Measurements from ENCODE around the gene SENP3. TPM values are rescaled to one million over a fixed set of nuclear protein-coding genes. Genes with fewer than 3 reads are reported as not detected.

The SENP3 gene
- total and polyA plus RNA-seq, 2 of the 4 experiments (the other 2 are of a cell fraction), result 82.4 to 120 TPM

DNA sequence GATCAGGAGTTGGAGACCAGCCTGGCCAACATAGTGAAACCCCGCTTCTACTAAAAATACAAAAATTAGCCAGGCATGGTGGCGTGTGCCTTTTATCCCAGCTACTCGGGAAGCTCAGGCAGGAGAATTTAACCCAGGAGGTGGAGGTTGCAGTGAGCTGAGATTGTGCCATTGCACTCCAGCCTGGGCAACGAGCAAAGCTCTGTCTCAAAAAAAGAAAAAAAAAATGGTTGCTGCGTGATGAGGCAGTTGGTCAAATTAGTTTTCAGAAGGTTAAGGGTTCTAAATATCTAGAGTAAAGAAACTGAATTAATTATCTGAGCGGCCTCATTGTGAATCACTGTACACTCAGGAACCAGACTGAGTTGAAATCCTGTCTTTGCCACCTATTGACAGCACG, 14.2 kb downstream of the SENP3 start:
- Histone ChIP-seq H2BK120ac (ENCODE audit: low read depth, low read length) (no peak overlapping the region), H3K18ac (ENCODE audit: low read depth, low read length) (no peak overlapping the region), H4K8ac (ENCODE audit: low read depth in 2 of 2, low read length in 2 of 2) (no peak overlapping the region), H2AFZ (replicated peaks; ENCODE audit: low read length, poor library complexity) (no peak overlapping the region), H2BK20ac (ENCODE audit: low read depth, low read length) (no peak overlapping the region), H2BK5ac (ENCODE audit: low read depth, low read length, poor library complexity, severe bottlenecking) (no peak overlapping the region), H3K14ac (replicated peaks; ENCODE audit: low read depth, low read length) (no peak overlapping the region), H2AK5ac (ENCODE audit: low read depth, low read length) (no peak overlapping the region), H3K56ac (ENCODE audit: extremely low read depth, insufficient read depth, low read length) (no peak overlapping the region), H3K36me3 (ENCODE audit: control insufficient read depth, insufficient read depth, low read length) (peaks cover 59% of the 10 kb centered on the region), H3K4ac (ENCODE audit: low read depth, low read length) (no peak overlapping the region), H3K79me1 (ENCODE audit: low read depth in 1 of 2, low read length in 2 of 2) (peaks cover 12 to 74% of the 10 kb centered on the region in 2 experiments), H3K9me3 (ENCODE audit: control insufficient read depth, insufficient read depth, low read length) (no peaks in the 10 kb centered on the region), H3K4me1 (ENCODE audit: control insufficient read depth, insufficient read depth, low read length) (peaks cover 20% of the 10 kb centered on the region), H4K20me1 (ENCODE audit: insufficient read depth, low read length) (peaks cover 70% of the 10 kb centered on the region), H4K5ac (ENCODE audit: low read depth, low read length) (no peak overlapping the region), H2AK9ac (replicated peaks; ENCODE audit: low read depth, low read length, poor library complexity) (no peak overlapping the region), H3K27me3 (ENCODE audit: control insufficient read depth, insufficient read depth, low read length) (no peaks in the 10 kb centered on the region), H3K23ac (ENCODE audit: low read depth, low read length) (no peak overlapping the region), H3K9ac (ENCODE audit: low read depth, low read length) (no peak overlapping the region), H3K9me1 (ENCODE audit: insufficient read depth, low read length) (peaks cover 21% of the 10 kb centered on the region), H3K4me3 (ENCODE audit: insufficient read depth, low read depth, low read length) (no peak overlapping the region), H3K27ac (ENCODE audit: insufficient read depth, low read length) (no peak overlapping the region), H3K4me2 (ENCODE audit: low read depth, low read length) (no peak overlapping the region), H4K91ac (ENCODE audit: insufficient read depth, low read depth, low read length) (no peak overlapping the region), H2BK15ac (ENCODE audit: low read depth, low read length) (no peak overlapping the region)
- ATAC-seq (ENCODE audit: low read depth), result no peak
- intact Hi-C loops (cut with micrococcal nuclease), result no loop called here
- DNase-seq, result no peak
- BruUV-seq (replicated peaks), result no TSS peak
- dilution Hi-C loops (cut with HindIII; ENCODE audit: low sequenced_read_pairs, unreplicated experiment), result no loop called here
- ChIA-PET POLR2A (ENCODE audit: unreplicated experiment) (interaction anchor here (0.6 to 1.2 kb wide), 3 partner anchors 8 to 55 kb away, joined by 3 to 14 read pairs (median 4); partner anchors contain the start of gene MPDU1), CTCF (interaction anchor here (0.6 to 2.2 kb wide), 3 partner anchors 13 to 67 kb away, joined by 4 to 9 read pairs (median 5); no protein-coding TSS in a partner anchor)
- WGBS, 2 experiments (ENCODE audit: extremely low coverage in 2 of 2, insufficient read length in 1 of 2), result 78% methylated on average over 5 of the region's 7 CpGs; no CpG with 5 or more reads in 1 of the 2 experiments
- in situ Hi-C loops (cut with MboI; ENCODE audit: low sequenced_read_pairs), result no loop called here
- TF ChIP-seq MAFK (IDR thresholded peaks at IDR 0.05; ENCODE audit: low read depth, low read length), result no peak
- TF ChIP-seq RAD21 (IDR thresholded peaks at IDR 0.05; ENCODE audit: low read length), result no peak
- TF ChIP-seq RCOR1 (IDR thresholded peaks at IDR 0.05; ENCODE audit: insufficient replicate concordance, low read length), result no peak
- no peak for TF ChIP-seq ELK1 (IDR thresholded peaks at IDR 0.05; ENCODE audit: borderline replicate concordance, low read depth, low read length)
- no peak for TF ChIP-seq BHLHE40 (IDR thresholded peaks at IDR 0.05; ENCODE audit: low read depth, low read length)
- TF ChIP-seq RFX5 (IDR thresholded peaks at IDR 0.05; ENCODE audit: low read depth, low read length), result no peak

Measured in IMR-90 (cell line).